ENCODE results near the gene RUSC2. TPM values are rescaled to one million over a fixed set of nuclear protein-coding genes. Genes with fewer than 3 reads are reported as not detected.

The RUSC2 gene
- total and polyA plus RNA-seq, 2 experiments from 2014 or later: 16.6 to 17.7 TPM

DNA sequence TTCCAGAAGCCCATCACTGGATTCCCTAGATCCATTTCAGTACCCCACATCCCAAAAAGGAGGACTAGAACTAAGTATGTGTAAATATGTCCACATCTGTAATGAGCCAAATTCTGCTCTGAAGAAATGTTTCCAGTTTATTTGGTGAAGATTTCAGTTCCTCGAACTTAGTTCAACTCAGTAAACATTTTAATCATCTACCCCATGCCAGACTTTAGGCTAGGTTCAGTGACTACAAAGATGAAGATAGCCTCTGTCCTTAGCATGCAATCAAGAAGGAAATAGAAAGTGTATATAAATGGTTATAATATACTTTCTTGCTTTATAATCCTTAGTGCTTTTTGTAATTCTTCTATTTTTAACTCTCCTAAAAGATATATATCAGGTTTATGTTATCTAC, 21.5 kb downstream of the RUSC2 start:
- peak overlapping the region; percentile 47 for H3K4me2 ChIP-seq
- no peaks in the 10 kb centered on the region for H3K36me3 ChIP-seq (replicated peaks; ENCODE audit: insufficient read depth, low read depth)
- H3K9me3 ChIP-seq (ENCODE audit: low read depth): no peaks in the 10 kb centered on the region
- H3K27ac ChIP-seq: peak overlapping the region; percentile 92
- no peaks in the 10 kb centered on the region for H3K27me3 ChIP-seq
- no peak overlapping the region for H2AFZ ChIP-seq
- TF ChIP-seq, protein P1, sequence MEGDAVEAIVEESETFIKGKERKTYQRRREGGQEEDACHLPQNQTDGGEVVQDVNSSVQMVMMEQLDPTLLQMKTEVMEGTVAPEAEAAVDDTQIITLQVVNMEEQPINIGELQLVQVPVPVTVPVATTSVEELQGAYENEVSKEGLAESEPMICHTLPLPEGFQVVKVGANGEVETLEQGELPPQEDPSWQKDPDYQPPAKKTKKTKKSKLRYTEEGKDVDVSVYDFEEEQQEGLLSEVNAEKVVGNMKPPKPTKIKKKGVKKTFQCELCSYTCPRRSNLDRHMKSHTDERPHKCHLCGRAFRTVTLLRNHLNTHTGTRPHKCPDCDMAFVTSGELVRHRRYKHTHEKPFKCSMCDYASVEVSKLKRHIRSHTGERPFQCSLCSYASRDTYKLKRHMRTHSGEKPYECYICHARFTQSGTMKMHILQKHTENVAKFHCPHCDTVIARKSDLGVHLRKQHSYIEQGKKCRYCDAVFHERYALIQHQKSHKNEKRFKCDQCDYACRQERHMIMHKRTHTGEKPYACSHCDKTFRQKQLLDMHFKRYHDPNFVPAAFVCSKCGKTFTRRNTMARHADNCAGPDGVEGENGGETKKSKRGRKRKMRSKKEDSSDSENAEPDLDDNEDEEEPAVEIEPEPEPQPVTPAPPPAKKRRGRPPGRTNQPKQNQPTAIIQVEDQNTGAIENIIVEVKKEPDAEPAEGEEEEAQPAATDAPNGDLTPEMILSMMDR (IDR thresholded peaks at IDR 0.05; ENCODE audit: poor library complexity): no peak
- TF ChIP-seq EZH2phosphoT487 (IDR thresholded peaks at IDR 0.05; ENCODE audit: low read depth, severe bottlenecking, unreplicated experiment) (no peak), EZH2 (IDR thresholded peaks at IDR 0.05; ENCODE audit: borderline replicate concordance) (no peak)
- no peaks in the 10 kb centered on the region for H4K20me1 ChIP-seq (ENCODE audit: insufficient read depth, poor library complexity, severe bottlenecking)
- H3K9me2 ChIP-seq (replicated peaks; ENCODE audit: insufficient read depth): no peaks in the 10 kb centered on the region
- H3K4me3 ChIP-seq: no peak overlapping the region
- 48% methylated on average over 1 of the region's 1 CpG for WGBS (ENCODE audit: low lambda C conversion rate, missing lambda C conversion rate)
- peaks cover 20% of the 10 kb centered on the region for H3K4me1 ChIP-seq (ENCODE audit: insufficient read depth)
- no peak for DNase-seq (ENCODE audit: low spot score)
- H3K79me2 ChIP-seq: peaks cover 63% of the 10 kb centered on the region

DNA sequence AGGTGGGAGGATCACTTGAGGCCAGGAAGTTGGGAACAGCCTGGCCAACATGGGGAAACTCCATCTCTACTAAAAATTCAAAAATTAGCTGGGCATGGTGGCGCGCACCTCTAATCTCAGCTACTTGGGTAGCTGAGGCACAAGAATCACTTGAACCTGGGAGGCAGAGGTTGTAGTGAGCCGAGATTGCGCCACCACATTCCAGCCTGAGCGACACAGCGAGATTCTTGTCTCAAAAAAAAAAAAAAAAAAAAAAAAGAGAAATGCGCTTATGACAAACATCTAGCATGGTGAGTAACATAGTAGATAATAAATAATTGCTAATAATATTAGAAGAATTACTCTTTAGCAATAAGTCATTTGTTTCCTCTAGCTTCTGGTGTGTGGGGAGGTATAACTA, 25.9 kb downstream of the RUSC2 start:
- H3K4me3 ChIP-seq: no peak overlapping the region
- WGBS (ENCODE audit: low lambda C conversion rate, missing lambda C conversion rate): 82% methylated on average over 7 of the region's 7 CpGs
- DNase-seq (ENCODE audit: low spot score): no peak
- H3K27ac ChIP-seq: peak overlapping the region; percentile 91
- no peaks in the 10 kb centered on the region for H3K27me3 ChIP-seq
- peaks cover 49% of the 10 kb centered on the region for H3K4me1 ChIP-seq (ENCODE audit: insufficient read depth)
- H3K9me3 ChIP-seq (ENCODE audit: low read depth): no peaks in the 10 kb centered on the region
- peaks cover 45% of the 10 kb centered on the region for H3K79me2 ChIP-seq
- H3K36me3 ChIP-seq (replicated peaks; ENCODE audit: insufficient read depth, low read depth): no peaks in the 10 kb centered on the region
- TF ChIP-seq EZH2 (IDR thresholded peaks at IDR 0.05; ENCODE audit: borderline replicate concordance): no peak
- no peaks in the 10 kb centered on the region for H3K9me2 ChIP-seq (replicated peaks; ENCODE audit: insufficient read depth)
- no peak overlapping the region for H2AFZ ChIP-seq
- H3K4me2 ChIP-seq: no peak overlapping the region
- no peaks in the 10 kb centered on the region for H4K20me1 ChIP-seq (ENCODE audit: insufficient read depth, poor library complexity, severe bottlenecking)

DNA sequence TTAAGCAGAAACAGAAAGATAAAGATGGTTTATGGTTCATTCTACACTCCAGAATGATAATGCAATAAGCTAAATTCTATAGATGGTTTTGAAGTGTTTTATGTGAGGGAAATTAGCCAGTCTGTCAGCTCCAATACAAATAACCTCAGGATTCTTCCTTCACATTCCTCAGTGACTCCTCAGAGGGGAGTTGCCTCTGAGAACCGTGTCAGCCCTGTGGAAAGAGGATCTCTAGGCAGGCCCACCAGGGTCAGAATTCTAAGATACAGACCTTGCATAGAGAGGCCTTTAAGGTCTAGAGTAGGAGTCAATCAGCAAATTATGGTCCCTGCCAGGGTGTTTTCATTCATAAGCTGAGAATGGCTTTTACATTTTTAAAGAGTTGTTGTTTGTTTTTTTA, 26.6 kb downstream of the RUSC2 start:
- no peaks in the 10 kb centered on the region for H3K27me3 ChIP-seq
- H3K36me3 ChIP-seq (replicated peaks; ENCODE audit: insufficient read depth, low read depth): no peaks in the 10 kb centered on the region
- H3K9me3 ChIP-seq (ENCODE audit: low read depth): no peaks in the 10 kb centered on the region
- H4K20me1 ChIP-seq (ENCODE audit: insufficient read depth, poor library complexity, severe bottlenecking): no peaks in the 10 kb centered on the region
- no peak overlapping the region for H3K4me2 ChIP-seq
- WGBS (ENCODE audit: low lambda C conversion rate, missing lambda C conversion rate): 0% methylated on average over 1 of the region's 1 CpG
- H3K9me2 ChIP-seq (replicated peaks; ENCODE audit: insufficient read depth): no peaks in the 10 kb centered on the region
- H3K4me3 ChIP-seq: no peak overlapping the region
- peaks cover 45% of the 10 kb centered on the region for H3K4me1 ChIP-seq (ENCODE audit: insufficient read depth)
- no peak overlapping the region for H2AFZ ChIP-seq
- DNase-seq (ENCODE audit: low spot score): peak; percentile 29
- peak overlapping the region; percentile 91 for H3K27ac ChIP-seq
- TF ChIP-seq, protein P1 (IDR thresholded peaks at IDR 0.05; ENCODE audit: poor library complexity): no peak
- TF ChIP-seq EZH2phosphoT487 (IDR thresholded peaks at IDR 0.05; ENCODE audit: low read depth, severe bottlenecking, unreplicated experiment): no peak
- peaks cover 51% of the 10 kb centered on the region for H3K79me2 ChIP-seq

DNA sequence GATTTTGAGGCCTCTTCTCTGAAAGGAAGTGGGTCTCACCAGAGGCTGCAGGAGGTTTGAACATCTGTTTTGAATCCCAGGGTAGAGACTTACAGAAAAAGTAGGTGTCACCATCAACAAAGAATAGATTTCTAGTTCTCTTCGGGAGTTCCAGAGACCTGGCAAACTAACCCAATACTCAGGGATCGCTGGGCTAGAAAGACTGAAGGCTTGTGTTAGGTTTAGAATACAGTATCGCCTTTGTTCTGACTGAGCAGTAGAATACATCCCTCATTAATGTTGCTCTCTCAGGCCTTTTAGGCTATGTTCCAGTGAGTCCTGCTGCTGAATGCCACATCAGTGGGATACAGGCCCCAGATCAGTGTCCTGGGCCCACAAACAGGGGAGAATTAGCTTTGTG, 27.2 kb downstream of the RUSC2 start:
- TF ChIP-seq EZH2 (IDR thresholded peaks at IDR 0.05; ENCODE audit: borderline replicate concordance) (no peak), EZH2phosphoT487 (IDR thresholded peaks at IDR 0.05; ENCODE audit: low read depth, severe bottlenecking, unreplicated experiment) (no peak)
- TF ChIP-seq, protein P1 (IDR thresholded peaks at IDR 0.05; ENCODE audit: poor library complexity): no peak
- Histone ChIP-seq H3K9me3 (ENCODE audit: low read depth) (no peaks in the 10 kb centered on the region), H3K27ac (peak overlapping the region; percentile 91), H4K20me1 (ENCODE audit: insufficient read depth, poor library complexity, severe bottlenecking) (no peaks in the 10 kb centered on the region), H3K27me3 (no peaks in the 10 kb centered on the region), H3K79me2 (peaks cover 55% of the 10 kb centered on the region), H2AFZ (no peak overlapping the region), H3K9me2 (replicated peaks; ENCODE audit: insufficient read depth) (no peaks in the 10 kb centered on the region), H3K4me1 (ENCODE audit: insufficient read depth) (peaks cover 40% of the 10 kb centered on the region), H3K36me3 (replicated peaks; ENCODE audit: insufficient read depth, low read depth) (no peaks in the 10 kb centered on the region), H3K4me3 (no peak overlapping the region), H3K4me2 (no peak overlapping the region)
- peak; percentile 11 for DNase-seq (ENCODE audit: low spot score)
- 51% methylated on average over 3 of the region's 3 CpGs for WGBS (ENCODE audit: low lambda C conversion rate, missing lambda C conversion rate)

Data from hepatocyte (in vitro differentiated cells).